K562 (cell line): Measurements from ENCODE around the gene GRB2. TPM values are rescaled to one million over a fixed set of nuclear protein-coding genes. Genes with fewer than 3 reads are reported as not detected.

ENCODE experiments used
- BCL6 ChIP-seq: fragments of 250-450 bp; sonication (Bioruptor Pico); IDR thresholded peaks from 2 replicates; pipeline ENCODE4 v1.4.0; 2020
- CHCHD3 ChIP-seq: fragments of 250-450 bp; sonication (Bioruptor Pico); IDR thresholded peaks from 2 replicates; pipeline ENCODE4 v2.1.2; 2022; ENCODE audit warnings: mild to moderate bottlenecking
- FOXP1 ChIP-seq: sonication (generic); formaldehyde crosslinking; IDR thresholded peaks from 2 replicates; pipeline ENCODE4 v1.8.0; 2022; ENCODE audit warnings: mild to moderate bottlenecking, missing genetic modification reagents
- HMBOX1 ChIP-seq: sonication (generic); IDR thresholded peaks from 2 replicates; pipeline ENCODE4 v1.6.1; 2016
- KAT8 ChIP-seq: fragments of 450-650 bp; IDR thresholded peaks from 2 replicates; pipeline ENCODE4 v1.6.1; 2016; ENCODE audit warnings: low read depth, mild to moderate bottlenecking
- MEF2D ChIP-seq: conservative IDR thresholded peaks from 2 replicates; pipeline ENCODE4 v1.6.1; 2016; ENCODE audit warnings: low read depth, missing genetic modification characterization, missing compliant biosample characterization
- MLX ChIP-seq, 2 experiments: fragments of 450-650 bp in 1 of 2; sonication (generic) in 1 of 2; formaldehyde crosslinking; conservative IDR thresholded peaks; 2 replicates each; pipeline versions ENCODE4 v1.4.0 to v1.8.1; 2020 to 2022; ENCODE audit warnings: mild to moderate bottlenecking in 1 of 2, missing genetic modification reagents in 1 of 2
- NCOA6 ChIP-seq: fragments of 450-650 bp; IDR thresholded peaks from 2 replicates; pipeline ENCODE4 v1.6.1; 2017; ENCODE audit warnings: mild to moderate bottlenecking
- PCBP2 ChIP-seq: fragments of 200-400 bp; formaldehyde crosslinking; IDR thresholded peaks from 2 replicates; pipeline ENCODE4 v1.6.1; 2018; ENCODE audit warnings: low read length, low read depth, mild to moderate bottlenecking, moderate library complexity; ENCODE audit not compliant: poor library complexity, severe bottlenecking
- RERE ChIP-seq: sonication (generic); formaldehyde crosslinking; IDR thresholded peaks from 2 replicates; pipeline ENCODE4 v1.8.0; 2023; ENCODE audit warnings: missing genetic modification reagents, mild to moderate bottlenecking, borderline replicate concordance
- SREBF1 ChIP-seq: fragments of 150-350 bp; IDR thresholded peaks from 2 replicates; pipeline ENCODE4 v1.6.1; 2014; ENCODE audit warnings: antibody characterized with exemption, low read depth, low read length, borderline replicate concordance
- VEZF1 ChIP-seq: fragments of 200-800 bp; sonication (Bioruptor generic); IDR thresholded peaks from 2 replicates; pipeline ENCODE4 v1.6.1; 2017; ENCODE audit warnings: missing genetic modification characterization, missing compliant biosample characterization
- ZBTB5 ChIP-seq: fragments of 450-650 bp; IDR thresholded peaks from 2 replicates; pipeline ENCODE4 v1.6.1; 2017; ENCODE audit warnings: antibody characterized with exemption
- ZKSCAN3 ChIP-seq: fragments of 250-450 bp; sonication (Bioruptor Pico); IDR thresholded peaks from 2 replicates; pipeline ENCODE4 v1.4.0; 2020
- ZZZ3 ChIP-seq: fragments of 450-650 bp; IDR thresholded peaks from 2 replicates; pipeline ENCODE4 v1.6.1; 2016; ENCODE audit warnings: antibody characterized with exemption, mild to moderate bottlenecking, moderate library complexity
- polyA plus RNA-seq, 8 experiments: library from polyadenylated mRNA; depleted of rRNA in 4 of 8; stranded (reverse) in 5 of 8; unstranded in 3 of 8; fragments of >200 nt; fragmentation: Nextera tagmentation in 2 of 8; fragmentation: Illumina TruSeq in 1 of 8; extraction: Ambion mirVana in 2 of 8; extraction: Trizol in 1 of 8; gene quantifications; 2 replicates each; pipeline versions ENCODE4 v1.2.1 to v1.2.3, GENCODE V29; 2011 to 2014; ENCODE audit warnings: inconsistent platforms in 1 of 8, missing spikeins in 1 of 8
- total RNA-seq, 7 experiments: library from RNA; depleted of rRNA in 6 of 7; stranded (reverse); fragments of >200 nt in 6 of 7; fragmentation: Illumina TruSeq in 2 of 7; extraction: Trizol in 2 of 7; gene quantifications; 2 replicates each; pipeline versions ENCODE4 v1.2.1 to v1.2.3, GENCODE V29; 2011 to 2021; ENCODE audit warnings: low replicate concordance in 1 of 7

The GRB2 gene
- total and polyA plus RNA-seq, 9 of the 15 experiments (the other 6 are each of a cell fraction or from before 2014, with no cell fraction given) = 57.2 to 136 (median 84.8) TPM

GRCh38 chr17:75393523-75394331 lies 11.8 kb downstream of the GRB2 start (continued):
- no peak for TF ChIP-seq RERE (CRISPR knock-in tag)
- no peak for TF ChIP-seq BCL6 (CRISPR knock-in tag)
- TF ChIP-seq SREBF1 = no peak
- TF ChIP-seq PCBP2 = no peak
- no peak for TF ChIP-seq ZBTB5
- no peak for TF ChIP-seq HMBOX1
- no peak for TF ChIP-seq MLX (CRISPR knock-in tag; conservative IDR thresholded peaks at IDR 0.05)
- TF ChIP-seq KAT8 = no peak
- TF ChIP-seq VEZF1 (CRISPR knock-in tag) = peak; percentile 99
- no peak for TF ChIP-seq CHCHD3
- TF ChIP-seq FOXP1 (CRISPR knock-in tag) = peak; percentile 77; the same call in 1 of the 2 replicates
- TF ChIP-seq NCOA6 = no peak
- no peak for TF ChIP-seq ZKSCAN3 (CRISPR knock-in tag)
- no peak for TF ChIP-seq ZZZ3
- no peak for TF ChIP-seq MEF2D (tag)
